Adrenal gland (tissue), 5 donors: ENCODE data around the gene ARHGEF7.

Experiments
- POLR2A ChIP-seq, 2 donors: fragments of 450-650 bp; IDR thresholded peaks; one replicate each; pipeline ENCODE4 v1.6.1; 2017; ENCODE audit warnings: antibody characterized with exemption in 2 of 2, mild to moderate bottlenecking in 2 of 2, moderate library complexity in 1 of 2
- TF ChIP-seq, protein P1 (sequence below), 6 experiments: fragments of 450-650 bp in 4 of 6; fragments of 200-600 bp in 2 of 6; sonication (generic) in 1 of 6; IDR thresholded peaks; 1 replicate in 5 of 6; 2 replicates in 1 of 6; pipeline versions ENCODE4 v1.5.1 to v1.8.0; 2016 to 2021; ENCODE audit warnings: antibody characterized with exemption in 6 of 6, mild to moderate bottlenecking in 2 of 6, moderate library complexity in 1 of 6
- donor health status: DM: no; HTN: no; CAD: no.

DNA sequence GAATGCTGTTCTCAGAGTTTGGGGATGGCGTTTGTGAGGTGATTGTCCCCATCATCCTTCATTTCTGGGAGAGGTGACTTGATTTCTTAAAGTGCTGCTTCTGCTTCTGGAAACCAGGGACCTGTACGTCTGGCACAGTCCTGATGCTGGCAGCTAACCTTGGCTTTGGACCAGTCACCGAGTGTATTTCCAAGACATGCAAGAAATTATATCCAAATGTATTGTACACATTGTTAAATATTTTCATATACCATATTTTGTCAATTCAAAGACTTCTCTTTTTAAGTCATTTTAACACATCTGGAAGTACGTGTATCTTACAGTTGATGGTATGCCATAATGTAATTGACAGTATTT is 97.4 kb downstream of the ARHGEF7 start:
- TF ChIP-seq, protein P1, sequence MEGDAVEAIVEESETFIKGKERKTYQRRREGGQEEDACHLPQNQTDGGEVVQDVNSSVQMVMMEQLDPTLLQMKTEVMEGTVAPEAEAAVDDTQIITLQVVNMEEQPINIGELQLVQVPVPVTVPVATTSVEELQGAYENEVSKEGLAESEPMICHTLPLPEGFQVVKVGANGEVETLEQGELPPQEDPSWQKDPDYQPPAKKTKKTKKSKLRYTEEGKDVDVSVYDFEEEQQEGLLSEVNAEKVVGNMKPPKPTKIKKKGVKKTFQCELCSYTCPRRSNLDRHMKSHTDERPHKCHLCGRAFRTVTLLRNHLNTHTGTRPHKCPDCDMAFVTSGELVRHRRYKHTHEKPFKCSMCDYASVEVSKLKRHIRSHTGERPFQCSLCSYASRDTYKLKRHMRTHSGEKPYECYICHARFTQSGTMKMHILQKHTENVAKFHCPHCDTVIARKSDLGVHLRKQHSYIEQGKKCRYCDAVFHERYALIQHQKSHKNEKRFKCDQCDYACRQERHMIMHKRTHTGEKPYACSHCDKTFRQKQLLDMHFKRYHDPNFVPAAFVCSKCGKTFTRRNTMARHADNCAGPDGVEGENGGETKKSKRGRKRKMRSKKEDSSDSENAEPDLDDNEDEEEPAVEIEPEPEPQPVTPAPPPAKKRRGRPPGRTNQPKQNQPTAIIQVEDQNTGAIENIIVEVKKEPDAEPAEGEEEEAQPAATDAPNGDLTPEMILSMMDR (IDR thresholded peaks at IDR 0.05) = no peak
- no peak for TF ChIP-seq POLR2A (IDR thresholded peaks at IDR 0.05)
